ENCODE data around the gene WFIKKN2.
A peak's percentile ranks its signal among the peaks of the same experiment; 100 is the strongest.
"Not testable (repeated sequence)": the region's sequence is repeated elsewhere in the genome, so short reads cannot be mapped to it uniquely, and the experiment has no call there.

Gene WFIKKN2

GRCh38 chr17:50803676-50804075 is 31.7 kb upstream of the WFIKKN2 start:
- no peaks in the 10 kb centered on the region for H3K36me3 Mint-ChIP-seq (ENCODE audit: insufficient read depth)
- H3K27me3 Mint-ChIP-seq = peaks cover 0 to 7% of the 10 kb centered on the region in 2 donors
- H3K27ac Mint-ChIP-seq = no peak overlapping the region
- H3K4me1 Mint-ChIP-seq (ENCODE audit: low read depth in 2 of 2) = no peaks in the 10 kb centered on the region
- no peak overlapping the region for H3K4me3 Mint-ChIP-seq
- ATAC-seq (replicated peaks) (no peak), DNase-seq (no peak)
- H3K9me3 Mint-ChIP-seq = no peaks in the 10 kb centered on the region

GRCh38 chr17:50804749-50805475 is 30.5 kb upstream of the WFIKKN2 start:
- H3K4me1 Mint-ChIP-seq (ENCODE audit: low read depth in 2 of 2); H3K27ac Mint-ChIP-seq; H3K4me3 Mint-ChIP-seq; DNase-seq; H3K36me3 Mint-ChIP-seq (ENCODE audit: insufficient read depth); ATAC-seq (replicated peaks); H3K27me3 Mint-ChIP-seq; H3K9me3 Mint-ChIP-seq: not testable (repeated sequence)

- ATAC-seq (replicated peaks) = no peak
- Mint-ChIP-seq H3K4me3 (no peak overlapping the region), H3K27ac (no peak overlapping the region), H3K9me3 (no peaks in the 10 kb centered on the region), H3K36me3 (ENCODE audit: insufficient read depth) (no peaks in the 10 kb centered on the region), H3K27me3 (no peaks in the 10 kb centered on the region), H3K4me1 (ENCODE audit: low read depth in 2 of 2) (no peaks in the 10 kb centered on the region)
- no peak for DNase-seq
Observed at GRCh38 chr17:50805486-50805885, 29.9 kb upstream of the WFIKKN2 start.

GRCh38 chr17:50806141-50806643 is 29.2 kb upstream of the WFIKKN2 start:
- no peak overlapping the region for H3K4me3 Mint-ChIP-seq
- H3K27me3 Mint-ChIP-seq = no peaks in the 10 kb centered on the region
- H3K4me1 Mint-ChIP-seq (ENCODE audit: low read depth in 2 of 2) = no peaks in the 10 kb centered on the region
- no peaks in the 10 kb centered on the region for H3K9me3 Mint-ChIP-seq
- H3K36me3 Mint-ChIP-seq (ENCODE audit: insufficient read depth) = no peaks in the 10 kb centered on the region
- ATAC-seq (replicated peaks) (no peak), DNase-seq (no peak)
- H3K27ac Mint-ChIP-seq = no peak overlapping the region

- DNase-seq (no peak), ATAC-seq (replicated peaks) (no peak)
- Mint-ChIP-seq H3K4me1 (ENCODE audit: low read depth in 2 of 2) (no peaks in the 10 kb centered on the region), H3K4me3 (no peak overlapping the region), H3K36me3 (ENCODE audit: insufficient read depth) (no peaks in the 10 kb centered on the region), H3K27me3 (no peaks in the 10 kb centered on the region), H3K27ac (no peak overlapping the region), H3K9me3 (no peaks in the 10 kb centered on the region)
Observed at GRCh38 chr17:50807009-50807408, 28.4 kb upstream of the WFIKKN2 start.

GRCh38 chr17:50807675-50808074 is 27.7 kb upstream of the WFIKKN2 start:
- no peaks in the 10 kb centered on the region for H3K27me3 Mint-ChIP-seq
- H3K27ac Mint-ChIP-seq = no peak overlapping the region
- no peak overlapping the region for H3K4me3 Mint-ChIP-seq
- H3K36me3 Mint-ChIP-seq (ENCODE audit: insufficient read depth) = no peaks in the 10 kb centered on the region
- ATAC-seq (replicated peaks) (no peak), DNase-seq (no peak)
- no peaks in the 10 kb centered on the region for H3K4me1 Mint-ChIP-seq (ENCODE audit: low read depth in 2 of 2)
- H3K9me3 Mint-ChIP-seq = no peaks in the 10 kb centered on the region

- no peaks in the 10 kb centered on the region for H3K4me1 Mint-ChIP-seq (ENCODE audit: low read depth in 2 of 2)
- H3K4me3 Mint-ChIP-seq = no peak overlapping the region
- no peaks in the 10 kb centered on the region for H3K36me3 Mint-ChIP-seq (ENCODE audit: insufficient read depth)
- no peak for ATAC-seq (replicated peaks)
- no peak for DNase-seq
- H3K27ac Mint-ChIP-seq = no peak overlapping the region
- H3K9me3 Mint-ChIP-seq = no peaks in the 10 kb centered on the region
- H3K27me3 Mint-ChIP-seq = no peaks in the 10 kb centered on the region
Observed at GRCh38 chr17:50808413-50808812, 27.0 kb upstream of the WFIKKN2 start.

- Mint-ChIP-seq H3K27me3 (peaks cover 0 to 3% of the 10 kb centered on the region in 2 donors), H3K4me1 (ENCODE audit: low read depth in 2 of 2) (no peaks in the 10 kb centered on the region), H3K4me3 (no peak overlapping the region), H3K9me3 (no peaks in the 10 kb centered on the region), H3K27ac (no peak overlapping the region), H3K36me3 (ENCODE audit: insufficient read depth) (no peaks in the 10 kb centered on the region)
- DNase-seq (no peak), ATAC-seq (replicated peaks) (no peak)
Observed at GRCh38 chr17:50808888-50809287, 26.5 kb upstream of the WFIKKN2 start.

- peaks cover 9 to 19% of the 10 kb centered on the region in 2 donors for H3K27me3 Mint-ChIP-seq
- H3K9me3 Mint-ChIP-seq = no peaks in the 10 kb centered on the region
- no peak overlapping the region for H3K4me3 Mint-ChIP-seq
- H3K27ac Mint-ChIP-seq = no peak overlapping the region
- H3K36me3 Mint-ChIP-seq (ENCODE audit: insufficient read depth) = no peaks in the 10 kb centered on the region
- ATAC-seq (replicated peaks) (no peak), DNase-seq (no peak)
- peaks cover 3 to 4% of the 10 kb centered on the region in 2 donors for H3K4me1 Mint-ChIP-seq (ENCODE audit: low read depth in 2 of 2)
Observed at GRCh38 chr17:50813583-50813982, 21.8 kb upstream of the WFIKKN2 start.

GRCh38 chr17:50815400-50815799 is 20.0 kb upstream of the WFIKKN2 start:
- Mint-ChIP-seq H3K9me3 (no peaks in the 10 kb centered on the region), H3K27me3 (peaks cover 9 to 23% of the 10 kb centered on the region in 2 donors), H3K4me1 (ENCODE audit: low read depth in 2 of 2) (peaks cover 9% of the 10 kb centered on the region in 2 donors), H3K4me3 (no peak overlapping the region), H3K27ac (no peak overlapping the region), H3K36me3 (ENCODE audit: insufficient read depth) (no peaks in the 10 kb centered on the region)
- DNase-seq (no peak), ATAC-seq (replicated peaks) (no peak)

GRCh38 chr17:50816271-50816670 is 19.1 kb upstream of the WFIKKN2 start:
- no peak for DNase-seq
- Mint-ChIP-seq H3K36me3 (ENCODE audit: insufficient read depth) (no peaks in the 10 kb centered on the region), H3K9me3 (no peaks in the 10 kb centered on the region), H3K4me1 (ENCODE audit: low read depth in 2 of 2) (peaks cover 9% of the 10 kb centered on the region in 2 donors), H3K4me3 (no peak overlapping the region), H3K27me3 (peaks cover 9 to 23% of the 10 kb centered on the region in 2 donors), H3K27ac (no peak overlapping the region)
- no peak for ATAC-seq (replicated peaks)

GRCh38 chr17:50816771-50817751 is 18.3 kb upstream of the WFIKKN2 start:
- no peak overlapping the region for H3K27ac Mint-ChIP-seq
- peak; percentile 85 for ATAC-seq (replicated peaks)
- H3K4me1 Mint-ChIP-seq (ENCODE audit: low read depth in 2 of 2) = peaks cover 9% of the 10 kb centered on the region in 2 donors
- H3K9me3 Mint-ChIP-seq = no peaks in the 10 kb centered on the region
- H3K4me3 Mint-ChIP-seq = peak overlapping the region in 1 of 2 donors; percentile 21
- peak; percentile 55 to 59 (median 58) for DNase-seq
- peaks cover 9 to 23% of the 10 kb centered on the region in 2 donors for H3K27me3 Mint-ChIP-seq
- H3K36me3 Mint-ChIP-seq (ENCODE audit: insufficient read depth) = no peaks in the 10 kb centered on the region

- no peak for ATAC-seq (replicated peaks)
Observed at GRCh38 chr17:50817838-50818237, 17.5 kb upstream of the WFIKKN2 start.

More at GRCh38 chr17:50817838-50818237, 17.5 kb upstream of the WFIKKN2 start:
- H3K27me3 Mint-ChIP-seq = peaks cover 9 to 23% of the 10 kb centered on the region in 2 donors
- DNase-seq = no peak
- H3K27ac Mint-ChIP-seq = no peak overlapping the region
- H3K36me3 Mint-ChIP-seq (ENCODE audit: insufficient read depth) = no peaks in the 10 kb centered on the region
- H3K9me3 Mint-ChIP-seq = no peaks in the 10 kb centered on the region
- no peak overlapping the region for H3K4me3 Mint-ChIP-seq
- H3K4me1 Mint-ChIP-seq (ENCODE audit: low read depth in 2 of 2) = peaks cover 9% of the 10 kb centered on the region in 2 donors
